Effector CD4-positive, alpha-beta T cell (primary cell): ENCODE measurements around the gene DOC2A.
"Not testable (repeated sequence)": the region's sequence is repeated elsewhere in the genome, so short reads cannot be mapped to it uniquely, and the experiment has no call there.

ENCODE experiments used
- DNase-seq: peaks from one replicate; pipeline ENCODE4 v3.0.0-alpha.2; 2020

The DOC2A gene

GRCh38 chr16:30026449-30026848 lies 15.6 kb upstream of the DOC2A start:
- no peak for DNase-seq

DNA sequence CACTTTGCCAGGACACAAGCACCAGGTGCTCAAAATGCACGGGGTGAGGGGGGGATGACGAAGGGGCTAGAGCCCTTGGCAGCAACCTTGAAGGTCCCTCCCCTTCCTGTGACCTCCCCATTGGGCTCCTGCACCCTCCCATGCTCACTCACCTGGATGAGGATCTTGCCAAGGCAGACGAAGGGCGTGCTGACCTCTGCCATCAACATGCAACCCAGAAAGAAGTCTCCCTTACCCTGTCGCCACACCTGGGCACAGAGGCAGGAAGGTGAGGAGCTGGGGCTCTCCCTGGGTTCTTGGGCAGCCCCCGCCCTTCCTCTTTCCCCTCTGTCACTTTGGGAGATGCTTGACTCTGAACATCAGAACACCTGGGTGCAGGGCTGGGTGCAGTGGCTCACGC lies 14.7 kb upstream of the DOC2A start:
- no peak for DNase-seq

DNA sequence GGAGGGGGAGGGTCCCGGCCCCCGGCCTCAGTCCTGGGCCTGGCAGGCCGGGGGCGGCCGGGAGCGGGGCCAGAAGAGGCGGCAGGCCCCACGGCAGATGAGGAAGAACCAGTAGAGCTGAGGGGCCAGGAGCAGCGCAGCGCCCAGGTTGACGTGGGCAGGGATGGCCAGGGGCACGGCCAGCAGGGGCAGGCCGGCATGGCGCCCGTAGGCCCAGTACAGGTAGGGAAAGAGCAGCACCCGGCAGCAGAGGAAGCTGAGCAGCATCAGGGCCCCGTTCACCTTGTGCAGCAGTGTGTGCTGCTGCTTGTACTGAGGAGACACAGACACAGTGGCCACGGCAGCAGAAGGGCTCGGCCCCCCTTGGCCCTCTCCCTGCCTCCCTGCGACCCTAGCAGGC lies 14.3 kb upstream of the DOC2A start:
- no peak for DNase-seq

DNA sequence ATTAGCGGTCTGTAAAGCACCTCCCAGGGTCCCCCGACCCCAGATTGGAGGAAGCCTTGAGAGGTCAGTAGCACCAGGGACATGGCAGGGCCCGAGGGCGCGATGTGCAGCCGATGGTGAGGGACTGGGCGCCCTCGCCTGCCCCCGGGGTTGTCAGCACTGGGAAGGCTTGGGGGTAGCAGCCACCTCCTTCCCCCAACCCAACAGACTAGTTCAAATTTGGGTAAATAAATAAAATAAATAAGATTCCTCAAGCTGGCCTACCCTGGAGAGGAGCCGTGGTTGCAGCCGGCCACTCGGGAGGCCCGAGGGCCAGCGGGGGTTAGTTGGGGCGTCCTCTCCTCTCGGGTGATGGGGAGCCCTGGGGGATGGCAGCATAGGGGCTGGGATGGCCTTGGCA lies 13.6 kb upstream of the DOC2A start:
- DNase-seq: no peak

DNA sequence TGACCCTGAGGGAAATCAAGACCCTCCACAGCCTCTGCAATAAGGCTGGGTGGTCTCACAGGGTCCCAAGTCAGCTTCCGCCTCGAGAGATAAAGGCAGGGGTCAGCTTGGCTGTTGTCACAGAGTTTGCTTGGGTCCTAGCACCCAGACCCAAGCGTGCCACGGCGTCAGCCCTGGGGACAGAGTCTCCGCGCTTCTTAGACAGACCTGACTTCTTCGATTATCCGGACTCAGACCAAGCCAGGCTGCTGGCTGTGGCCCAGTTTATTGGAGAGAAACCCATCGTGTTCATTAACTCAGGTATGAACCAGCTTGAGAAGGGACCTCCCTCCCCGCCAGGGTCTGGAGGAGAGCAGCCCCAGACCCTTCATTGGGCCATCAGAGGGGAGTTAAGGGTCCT lies 12.8 kb upstream of the DOC2A start:
- no peak for DNase-seq

DNA sequence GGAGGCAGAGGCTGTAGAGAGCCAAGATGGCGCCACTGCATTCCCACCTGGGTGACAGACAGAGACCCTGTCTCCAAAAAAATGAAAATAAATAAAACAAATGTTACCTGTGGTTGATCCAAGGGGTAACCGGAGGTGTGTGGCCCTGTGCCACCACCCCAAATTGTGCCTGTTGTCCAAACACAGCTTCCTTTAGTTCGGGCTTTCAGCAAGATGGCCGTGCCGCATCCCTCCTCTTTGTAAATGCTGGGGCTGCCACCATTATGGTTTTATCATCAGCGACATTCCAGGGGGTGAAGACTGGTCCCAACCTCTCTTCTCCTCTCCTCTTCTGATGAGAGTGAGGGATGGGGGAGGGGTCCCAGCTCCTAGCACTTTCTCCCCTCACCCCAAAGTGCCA lies 12.1 kb upstream of the DOC2A start, which contains the start of gene C16orf92:
Gene C16orf92 (plus strand): TSS at position 312 of the 400 bp plus-strand sequence. CDS start 143 bp downstream, outside the sequence.
- DNase-seq: no peak

DNA sequence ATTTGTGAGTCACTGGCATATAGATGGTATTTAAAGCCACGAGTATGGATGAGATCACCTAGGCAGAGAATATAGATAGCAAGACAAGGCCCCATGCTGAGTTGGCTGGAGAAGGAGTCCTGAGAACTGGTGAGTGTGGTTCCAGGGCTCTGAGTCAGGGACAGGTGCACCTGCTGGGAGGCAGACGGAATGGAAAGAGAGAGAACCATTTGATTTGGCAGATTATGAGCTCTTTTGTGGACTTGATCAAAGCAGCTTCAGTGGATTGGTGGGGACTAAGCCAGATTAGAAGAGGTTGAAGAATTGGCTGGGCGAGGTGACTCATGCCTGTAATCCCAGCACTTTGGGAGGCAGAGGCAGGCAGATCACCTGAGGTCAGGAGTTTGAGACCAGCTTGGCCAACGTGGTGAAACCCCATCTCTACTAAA lies 7.9 kb upstream of the DOC2A start:
- DNase-seq: no peak

- DNase-seq: not testable (repeated sequence)
Observed at GRCh38 chr16:30017937-30018336, 7.1 kb upstream of the DOC2A start.

GRCh38 chr16:30017277-30017656 lies 6.4 kb upstream of the DOC2A start:
- DNase-seq: no peak

- DNase-seq: no peak
Observed at GRCh38 chr16:30016555-30017276, 5.9 kb upstream of the DOC2A start.

DNA sequence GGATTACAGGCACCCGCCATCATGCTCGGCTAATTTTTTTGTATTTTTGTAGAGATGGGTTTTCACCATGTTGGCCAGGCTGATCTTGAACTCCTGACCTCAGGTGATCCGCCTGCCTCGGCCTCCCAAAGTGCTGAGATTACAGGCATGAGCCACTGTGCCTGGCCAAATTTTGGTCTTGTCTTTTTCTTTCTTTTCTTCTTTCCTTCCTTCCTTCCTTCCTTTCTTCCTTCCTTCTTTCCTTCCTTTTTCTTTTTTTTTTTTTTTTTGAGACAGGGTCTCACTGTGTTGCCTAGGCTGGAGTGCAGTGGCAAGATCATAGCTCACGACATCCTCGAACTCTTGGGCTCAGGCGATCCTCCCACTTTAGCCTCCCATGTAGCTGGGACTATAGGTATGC lies 4.6 kb upstream of the DOC2A start:
- DNase-seq: not testable (repeated sequence)

GRCh38 chr16:30012598-30012997 lies 1.8 kb upstream of the DOC2A start:
- DNase-seq: not testable (repeated sequence)

DNA sequence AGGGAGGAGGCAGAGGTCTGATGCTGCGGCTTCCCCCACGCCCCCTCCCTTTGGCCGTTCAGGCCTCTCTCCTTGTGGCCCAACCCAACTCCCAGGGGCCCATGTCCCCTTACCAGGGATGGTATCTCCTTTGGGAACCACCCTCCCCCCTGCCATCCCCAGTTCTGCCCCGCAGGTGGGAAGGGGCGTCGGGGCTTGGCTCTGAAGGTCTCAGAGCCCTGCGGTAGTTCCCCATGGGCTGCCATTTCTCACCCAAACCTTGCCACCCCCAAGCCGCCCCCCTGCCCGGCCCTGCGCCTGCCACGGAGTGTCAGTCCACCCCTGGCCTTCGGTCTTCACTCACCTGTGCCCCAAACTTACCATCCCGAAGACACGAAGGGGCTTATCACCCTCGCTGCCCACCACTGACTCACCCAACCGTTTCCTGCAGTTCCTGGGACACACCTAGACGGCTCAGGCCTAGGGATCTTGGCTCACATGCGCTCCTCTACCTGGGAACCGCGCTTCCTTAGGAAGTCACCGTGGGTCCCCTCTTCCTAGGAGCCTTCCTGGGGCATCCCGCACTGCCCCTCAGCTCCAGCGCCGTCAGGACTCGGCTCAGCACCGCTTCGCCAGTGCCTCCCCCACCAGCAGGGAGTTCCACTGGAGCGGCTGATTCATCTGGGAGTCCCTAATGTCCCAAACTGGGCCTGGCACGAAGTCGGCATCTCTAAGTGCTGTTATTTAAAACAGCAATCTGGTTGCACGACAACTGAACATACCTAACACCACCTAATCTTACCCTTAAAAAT lies 1.1 kb upstream of the DOC2A start:
- DNase-seq: no peak

GRCh38 chr16:30009990-30010843 lies 610 bp downstream of the DOC2A start:
- no peak for DNase-seq

DNA sequence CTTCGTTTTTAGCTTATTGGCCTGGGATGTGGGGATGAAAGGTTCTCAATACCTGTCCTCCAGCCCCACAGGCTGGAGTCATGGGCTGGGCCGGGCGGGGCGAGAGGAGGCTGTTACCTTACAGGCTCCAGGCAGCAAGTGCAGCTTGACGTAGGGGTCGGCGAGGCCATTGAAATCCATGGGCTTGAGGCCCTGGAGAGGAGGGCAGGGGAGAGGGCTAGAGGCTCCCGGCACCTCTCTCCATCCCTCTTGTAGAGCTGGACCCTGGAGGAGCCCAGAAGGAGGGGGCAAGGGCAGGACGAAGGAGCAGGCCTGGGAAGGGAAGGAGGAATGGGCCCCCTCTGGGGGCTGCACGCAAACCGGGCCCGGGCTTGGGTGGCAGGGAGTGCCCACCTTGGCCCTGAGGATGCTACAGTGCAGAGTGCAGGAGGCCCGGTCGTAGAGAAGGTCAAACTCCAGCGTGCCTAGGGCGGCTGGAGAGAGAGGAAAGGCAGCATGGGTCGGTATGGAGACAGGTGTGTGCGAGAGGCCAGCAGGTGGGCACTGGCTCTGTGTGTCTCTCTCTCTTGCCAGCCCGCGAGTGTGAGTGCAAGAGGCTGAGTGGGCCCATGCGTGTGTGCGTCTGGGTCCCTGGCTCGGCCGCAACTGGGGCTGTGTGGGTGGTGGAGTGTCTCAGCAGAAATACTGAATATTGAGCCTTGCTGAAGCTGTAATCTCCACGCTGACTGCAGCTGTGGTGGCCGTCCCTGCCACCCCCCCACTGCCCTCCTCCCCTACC lies 1.6 kb downstream of the DOC2A start:
- DNase-seq: no peak

DNA sequence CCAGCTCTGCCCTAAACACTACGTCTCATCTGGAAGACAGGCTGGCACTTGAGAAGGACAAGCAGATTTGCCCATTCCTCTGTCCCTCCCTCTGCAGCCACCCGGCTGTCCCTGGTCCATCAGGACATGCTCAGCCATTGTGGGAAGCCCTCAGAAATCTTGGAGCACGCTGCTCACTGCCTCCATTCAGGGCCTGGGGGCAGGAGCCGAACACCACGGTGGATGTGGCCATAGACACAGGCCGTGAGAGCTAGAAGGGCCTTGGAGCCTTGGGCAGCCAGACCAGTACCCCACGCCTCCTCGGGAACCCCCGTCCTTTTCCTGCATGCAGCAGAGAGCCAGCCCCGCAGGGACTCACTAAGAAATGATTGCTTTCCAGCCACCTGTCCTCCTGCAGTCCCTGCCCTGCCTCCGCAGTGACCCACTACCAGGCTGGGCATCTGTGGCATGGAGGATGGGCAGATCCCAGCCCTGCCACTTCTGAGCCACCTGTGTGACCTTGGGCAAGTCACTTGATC lies 3.4 kb downstream of the DOC2A start:
- DNase-seq: no peak

DNA sequence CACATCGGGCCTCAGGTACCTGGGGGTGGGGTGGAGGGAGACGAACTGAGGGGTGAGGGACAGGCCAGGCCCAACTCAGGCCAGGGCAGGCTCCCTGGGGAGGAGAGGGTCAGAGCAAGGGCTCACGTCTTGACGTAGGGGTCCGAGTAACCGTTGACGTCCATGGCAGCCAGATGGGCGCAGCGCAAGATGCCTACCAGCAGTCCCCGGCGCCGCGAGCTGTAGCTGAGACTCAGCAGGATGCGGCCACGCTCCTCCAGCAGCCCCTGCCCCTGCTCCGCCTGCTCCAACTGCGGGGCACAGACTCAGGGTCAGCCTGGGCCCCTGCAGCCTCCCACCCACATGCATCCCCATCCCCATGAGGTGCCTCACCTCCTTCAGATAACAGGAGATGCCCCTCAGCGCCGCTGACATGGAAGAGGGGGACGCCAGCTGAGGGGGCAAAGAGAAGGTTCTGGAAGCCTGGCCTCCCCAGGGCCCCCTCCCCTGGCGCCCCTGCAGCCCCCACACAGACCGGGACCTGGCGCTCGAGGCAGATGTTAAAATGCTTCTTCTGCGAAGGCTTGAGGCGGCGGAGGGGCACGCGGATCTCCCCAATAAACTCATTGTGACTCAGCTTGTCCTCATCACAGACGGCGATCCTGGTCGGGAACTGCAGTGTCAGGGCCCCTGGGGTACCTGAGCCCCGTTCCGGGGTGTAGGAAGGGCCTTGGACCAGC lies 4.0 kb downstream of the DOC2A start:
- DNase-seq: no peak

- no peak for DNase-seq
Observed at GRCh38 chr16:30006095-30006473, 4.7 kb downstream of the DOC2A start.

- no peak for DNase-seq
Observed at GRCh38 chr16:30005341-30006094, 5.3 kb downstream of the DOC2A start.

DNA sequence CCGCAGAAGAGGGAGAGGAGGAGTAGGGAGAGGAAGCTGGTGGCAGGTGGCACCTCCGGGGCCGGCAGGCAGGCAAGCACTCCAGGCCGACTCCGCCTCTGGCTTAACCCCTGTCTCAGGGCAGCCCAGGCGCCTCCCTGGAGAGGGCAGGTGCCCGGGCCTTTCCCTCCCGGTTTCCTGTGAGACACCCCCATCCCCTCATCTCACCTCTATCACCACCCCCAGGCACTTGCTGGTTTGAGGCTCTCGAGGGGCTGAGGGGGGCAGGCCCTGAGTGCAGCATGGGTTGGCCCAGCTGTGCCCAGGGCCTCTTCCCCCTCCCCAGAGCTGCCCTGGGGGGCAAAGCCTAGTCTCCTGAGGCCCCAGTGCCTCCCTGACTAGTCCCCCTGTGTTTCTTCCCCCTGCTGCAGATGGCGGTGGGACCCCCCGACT lies 6.0 kb downstream of the DOC2A start:
- DNase-seq: no peak

DNA sequence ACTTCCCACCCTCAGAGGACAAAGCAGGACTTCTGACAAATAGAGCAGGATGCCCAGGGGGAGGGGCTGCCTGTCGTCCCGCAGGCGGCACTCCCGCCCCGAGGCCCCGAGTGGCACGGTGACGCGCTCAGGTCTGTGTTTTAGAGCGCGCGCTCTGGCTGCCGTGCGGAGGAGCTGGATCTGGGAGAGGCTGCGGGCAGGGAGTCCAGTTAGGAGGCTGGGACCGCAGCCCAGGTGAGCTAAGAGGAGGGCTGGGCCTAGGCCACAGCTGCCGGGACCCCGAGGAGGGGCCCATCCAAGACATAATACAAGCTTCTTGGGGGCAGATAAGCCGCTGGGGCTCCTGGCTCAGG lies 6.4 kb downstream of the DOC2A start:
- no peak for DNase-seq
